NCI-H446 treated with DMSO at 0.1 percent for 48 hours (cell line): ENCODE measurements around the gene CTAGE6.
"Not testable (repeated sequence)": the region's sequence is repeated elsewhere in the genome, so short reads cannot be mapped to it uniquely, and the experiment has no call there.

ENCODE experiments used
- DNase-seq: peaks from one replicate; lab custom pipeline; 2025; lab: John Stamatoyannopoulos, UW

The CTAGE6 gene

DNA sequence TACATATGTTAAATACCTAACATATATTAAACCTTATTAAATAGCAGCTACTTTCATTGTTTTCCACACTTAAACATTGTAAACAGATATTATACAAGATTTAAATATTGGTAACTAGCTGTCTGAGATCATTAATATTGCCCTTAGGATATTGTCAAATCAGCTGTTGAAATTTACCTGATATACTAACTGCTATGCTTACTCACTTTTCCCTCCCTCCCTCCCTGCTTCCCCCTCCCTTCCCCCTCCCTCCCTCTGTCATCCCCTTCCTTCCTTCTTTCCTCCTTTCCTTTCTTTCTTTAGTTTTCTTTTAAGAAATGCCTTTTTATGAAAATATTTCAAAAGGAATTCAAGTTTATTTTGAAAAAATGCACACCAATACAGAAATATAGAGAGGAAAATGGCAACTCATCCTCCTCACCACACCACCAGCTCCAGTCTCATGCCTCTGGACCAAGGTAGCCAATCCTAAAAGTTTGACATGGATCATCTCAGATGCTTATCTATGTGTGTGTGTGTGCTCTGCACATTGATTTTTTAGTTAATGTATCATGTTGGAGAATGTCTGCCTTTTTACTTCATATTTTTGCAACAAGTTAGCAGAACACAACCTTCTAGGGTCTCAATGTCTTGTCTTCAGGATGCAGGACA is 41.8 kb downstream of the CTAGE6 start:
- not testable (repeated sequence) for DNase-seq

DNA sequence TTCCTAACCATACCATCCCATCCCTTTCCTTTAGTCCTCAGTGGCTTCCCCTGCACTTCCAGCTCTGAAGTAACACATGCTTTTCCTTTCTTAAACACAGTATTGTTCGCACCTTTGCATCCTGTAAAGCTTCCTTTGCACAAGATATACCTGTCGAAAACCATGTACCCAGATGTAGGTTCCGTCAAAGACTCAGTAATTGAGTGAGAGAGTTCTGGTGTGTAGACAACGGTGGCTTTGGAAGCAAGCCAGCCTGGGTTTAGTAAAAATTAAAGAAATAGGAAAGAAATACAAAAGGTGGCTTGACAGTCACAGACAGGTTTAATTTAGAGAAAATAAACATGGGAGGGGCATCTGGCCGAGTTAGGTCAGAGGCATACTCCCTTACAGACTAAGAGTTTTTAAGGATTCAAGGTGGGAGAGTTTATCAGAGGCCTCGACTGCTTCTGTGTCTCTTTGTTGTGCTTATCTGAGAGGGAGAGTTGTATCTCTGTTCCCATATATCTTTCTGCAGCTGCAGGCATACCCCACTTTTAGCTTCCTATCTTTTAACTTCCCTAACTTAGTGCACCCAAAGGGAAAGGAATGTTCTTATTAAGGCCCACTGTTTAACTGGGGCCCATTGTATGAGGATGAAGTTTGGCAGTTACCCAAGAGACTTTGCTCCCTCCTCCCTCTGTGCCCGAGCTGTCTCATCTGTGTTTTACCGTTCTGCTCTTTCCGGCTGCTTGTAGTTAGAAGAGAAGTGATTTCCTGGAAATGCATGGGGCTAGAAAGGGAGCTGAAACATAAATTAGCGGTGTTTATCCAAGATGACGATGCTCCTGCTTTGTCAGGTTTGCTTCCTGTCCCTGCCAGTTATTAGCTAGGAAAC is 42.7 kb downstream of the CTAGE6 start:
- not testable (repeated sequence) for DNase-seq

DNA sequence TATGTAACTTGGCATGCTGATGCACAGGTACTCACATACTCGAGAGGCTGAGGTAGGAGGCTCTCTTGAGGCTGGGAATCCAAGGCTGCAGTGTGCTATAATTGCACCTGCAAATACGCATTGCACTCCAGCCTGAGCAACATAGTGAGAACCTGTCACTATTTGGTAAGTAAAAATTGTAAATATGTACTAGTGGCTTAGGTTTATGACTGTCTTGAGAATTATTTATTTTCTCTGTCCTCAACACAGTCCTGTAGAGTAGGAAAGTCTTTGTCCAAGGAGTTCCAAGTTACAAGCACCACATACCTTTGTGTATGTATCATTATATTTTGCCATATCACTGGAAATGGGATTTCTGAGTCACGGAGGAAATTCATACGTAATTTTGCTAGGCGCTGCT is 45.1 kb downstream of the CTAGE6 start:
- not testable (repeated sequence) for DNase-seq

DNA sequence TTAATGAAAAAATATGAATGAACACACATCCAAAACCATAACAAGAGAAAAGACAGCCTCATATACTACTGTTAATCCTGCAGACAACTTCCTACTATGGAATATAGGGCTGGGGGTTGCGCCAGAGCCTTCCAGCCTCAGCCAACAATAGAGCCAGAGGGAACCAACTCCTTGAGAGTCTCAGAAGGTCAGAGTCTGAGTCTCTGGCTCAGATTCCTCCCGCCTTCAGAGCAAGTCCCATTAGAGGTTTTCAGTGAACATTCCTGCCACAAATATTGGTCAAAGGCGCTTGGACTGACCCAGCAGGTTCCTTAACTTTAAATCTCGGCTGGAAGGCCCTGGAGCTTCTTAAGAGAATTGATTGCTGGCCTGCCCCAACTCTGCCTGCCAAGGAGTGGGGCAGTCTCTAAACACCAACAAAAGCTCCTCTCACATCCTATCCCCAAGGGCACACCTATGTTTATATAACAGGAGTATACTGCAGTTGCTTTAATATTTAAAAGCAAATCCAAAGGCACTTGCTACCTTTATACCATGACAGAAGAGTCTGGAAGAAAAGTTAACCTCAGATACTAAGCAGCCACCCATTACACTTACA is 45.7 kb downstream of the CTAGE6 start:
- DNase-seq, result not testable (repeated sequence)

DNA sequence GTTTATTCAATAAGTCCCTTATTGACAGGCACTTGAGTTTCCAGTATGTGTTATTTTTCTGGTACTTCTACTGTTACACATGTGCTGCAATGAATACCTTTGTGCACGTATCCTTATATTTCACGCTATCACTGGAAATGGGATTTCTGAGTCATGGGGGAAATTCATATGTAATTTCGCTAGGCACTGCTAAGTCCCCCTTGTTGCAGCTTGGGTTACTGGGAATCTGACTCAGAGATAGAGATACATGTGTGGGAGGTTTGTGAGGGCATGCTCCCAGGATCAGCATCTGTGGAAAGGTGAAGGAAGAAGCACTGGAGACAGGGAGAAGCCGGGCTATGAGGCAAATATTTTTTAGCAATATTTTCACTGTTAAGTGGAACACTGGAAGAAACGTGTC is 47.6 kb downstream of the CTAGE6 start:
- DNase-seq, result not testable (repeated sequence)
